Left kidney (tissue), 8 donors: ENCODE results near the gene NEIL3. TPM values are rescaled to one million over a fixed set of nuclear protein-coding genes. Genes with fewer than 3 reads are reported as not detected.

Source experiments
- DNase-seq: peaks from one replicate; pipeline ENCODE4 v3.0.0-alpha.2; 2013
- long read RNA-seq, 8 donors: transcript quantifications; one replicate each; lab custom pipeline, GENCODE V29; 2026
- polyA plus RNA-seq: library from polyadenylated mRNA; unstranded; fragments of 120-200 nt; gene quantifications from one replicate; pipeline ENCODE4 v1.2.1, GENCODE V29; 2013; ENCODE audit not compliant: insufficient read length

NEIL3 gene
- 9.3 TPM for polyA plus RNA-seq
- long read RNA-seq, donor 1, result 0 reads
- long read RNA-seq, donor 2, result 0 reads
- long read RNA-seq, donor 3, partial matches to known transcripts, result 0 of 1 reads
- long read RNA-seq, donor 3, other reads (novel, unspliced or antisense), result 0 of 1 reads
- long read RNA-seq, donor 4, result 0 reads
- long read RNA-seq, donor 5, partial matches to known transcripts, result 0 of 2 reads
- long read RNA-seq, donor 5, other reads (novel, unspliced or antisense), result 0 of 2 reads
- long read RNA-seq, donor 6, partial matches to known transcripts, result 0 of 2 reads
- long read RNA-seq, donor 6, other reads (novel, unspliced or antisense), result 0 of 2 reads
- long read RNA-seq, donor 7, partial matches to known transcripts, result 6 of 8 reads
- long read RNA-seq, donor 7, other reads (novel, unspliced or antisense), result 0 of 8 reads
- long read RNA-seq, donor 8, result 0 reads

DNA sequence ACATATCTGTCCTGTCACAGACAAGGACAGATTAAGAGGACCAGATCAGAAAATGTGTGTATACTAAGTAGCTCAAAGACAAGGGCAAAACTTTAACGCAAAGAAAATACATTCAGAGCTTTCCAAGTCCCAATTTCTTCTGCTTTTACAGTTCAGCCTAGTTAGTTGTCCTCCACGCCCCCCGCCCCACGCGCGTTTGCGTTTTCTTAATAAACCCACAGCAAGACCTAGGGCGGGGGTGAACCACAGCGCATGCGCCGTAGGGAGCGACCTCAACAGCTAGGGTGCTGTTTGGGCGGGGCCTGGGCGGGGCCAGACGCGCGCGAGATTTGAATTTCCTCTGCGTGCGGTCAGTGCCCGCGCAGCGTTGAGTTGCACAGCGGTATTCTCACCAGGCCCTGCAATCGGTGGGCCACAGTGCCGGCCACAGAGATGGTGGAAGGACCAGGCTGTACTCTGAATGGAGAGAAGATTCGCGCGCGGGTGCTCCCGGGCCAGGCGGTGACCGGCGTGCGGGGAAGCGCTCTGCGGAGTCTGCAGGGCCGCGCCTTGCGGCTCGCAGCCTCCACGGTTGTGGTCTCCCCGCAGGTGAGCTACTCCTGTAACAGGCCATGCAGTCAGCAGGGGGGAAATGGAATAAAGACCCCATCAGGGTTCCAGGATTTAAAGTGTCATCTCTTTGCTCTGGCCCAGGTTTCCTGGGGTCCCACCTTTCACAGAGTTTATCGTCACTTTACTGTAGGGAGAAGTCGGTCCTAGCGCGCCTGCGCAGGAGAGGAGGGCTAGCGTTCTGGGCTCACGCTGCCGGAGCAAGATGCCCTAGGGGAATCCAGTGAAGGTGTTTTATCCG lies at the start of gene NEIL3:
NEIL3 (plus strand) TSS at position 353 of the 850 bp plus-strand sequence; CDS start at position 433, 80 bp downstream.
- DNase-seq, result peak; percentile 88

GRCh38 chr4:177263818-177264217 lies 45.9 kb upstream of the NEIL3 start:
- DNase-seq, result no peak

GRCh38 chr4:177264788-177265422 lies 44.8 kb upstream of the NEIL3 start:
- DNase-seq, result no peak

- no peak for DNase-seq
These were observed 43.9 kb upstream of the NEIL3 start for GRCh38 chr4:177265729-177266128.

GRCh38 chr4:177266506-177266905 lies 43.2 kb upstream of the NEIL3 start:
- DNase-seq, result no peak

DNA sequence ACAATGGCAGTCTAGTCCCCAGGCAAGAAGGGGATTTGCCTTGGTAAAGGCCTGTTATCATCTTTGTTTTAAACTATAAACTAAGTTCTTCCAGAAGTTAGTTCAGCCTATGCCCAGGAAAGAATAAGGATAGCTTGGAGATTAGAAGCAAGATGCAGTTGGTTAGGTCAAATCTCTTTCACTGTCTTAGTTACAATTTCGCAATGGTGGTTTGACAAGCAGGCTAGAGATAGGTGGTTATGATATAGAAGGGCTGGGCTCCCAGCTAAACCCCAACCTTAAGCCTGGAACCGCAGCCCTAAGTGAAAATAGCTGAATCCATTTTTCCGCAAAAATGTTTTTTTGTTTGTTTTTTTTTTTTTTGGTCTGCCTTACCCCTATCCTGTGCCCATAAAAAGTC lies 41.8 kb upstream of the NEIL3 start:
- DNase-seq, result no peak

- DNase-seq, result no peak
These were observed 38.6 kb upstream of the NEIL3 start for GRCh38 chr4:177271091-177271490.

DNA sequence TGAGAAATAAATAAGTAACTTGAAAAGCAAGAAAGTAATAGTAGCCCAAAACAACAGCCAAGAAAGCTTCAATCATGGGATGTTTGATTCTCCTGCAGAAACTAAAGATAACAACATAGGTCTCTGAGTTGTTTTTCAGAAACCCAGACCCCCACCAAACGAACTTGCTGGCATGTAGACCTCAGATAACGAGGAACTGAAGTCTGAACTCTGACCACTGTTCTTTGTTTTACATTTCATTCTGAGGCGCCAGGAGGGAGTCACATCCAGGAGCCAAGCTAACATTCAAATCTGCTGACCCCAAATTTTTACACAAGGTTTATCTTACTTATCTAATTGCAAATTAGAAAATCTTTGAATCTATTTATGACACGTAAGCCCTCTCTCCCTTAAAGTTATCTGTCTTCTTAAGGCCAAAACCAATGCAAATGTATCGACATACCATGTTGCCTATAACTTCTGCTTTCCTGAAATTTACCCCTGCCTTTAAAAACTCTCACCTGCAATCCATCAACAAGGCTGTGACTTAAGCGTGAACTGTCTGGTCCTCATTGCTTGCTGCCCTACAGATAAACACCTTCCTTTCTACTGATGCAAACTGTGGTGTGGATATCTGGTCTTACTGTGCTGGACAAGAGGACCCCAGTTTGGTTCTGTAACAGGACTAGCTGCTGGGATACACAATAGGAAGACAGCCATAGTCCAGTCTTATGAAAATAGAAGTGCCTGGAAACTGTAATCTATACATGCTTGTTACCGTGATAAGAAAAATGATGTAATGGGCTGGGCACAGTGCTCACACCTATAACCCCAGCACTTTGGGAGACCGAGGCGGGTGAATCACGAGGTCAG lies 37.5 kb upstream of the NEIL3 start:
- no peak for DNase-seq

DNA sequence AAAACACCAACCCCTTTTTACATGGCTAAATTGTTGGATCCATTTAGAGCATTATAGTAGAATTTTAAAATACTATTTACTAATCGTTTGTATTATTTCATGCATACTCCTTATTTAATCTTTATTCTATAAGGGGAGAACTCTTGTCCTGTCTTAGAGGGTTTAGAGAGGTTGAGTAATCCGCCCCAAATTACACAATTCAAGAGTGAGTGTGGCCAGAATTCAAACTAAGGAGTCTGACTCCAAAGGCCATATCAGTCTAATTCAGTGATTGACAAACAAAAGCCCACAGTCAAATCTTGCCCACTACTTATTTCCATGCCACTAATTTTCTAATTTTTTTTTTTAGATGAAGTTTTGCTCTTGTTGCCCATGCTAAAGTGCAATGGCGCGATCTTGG lies 33.7 kb upstream of the NEIL3 start:
- DNase-seq, result no peak

DNA sequence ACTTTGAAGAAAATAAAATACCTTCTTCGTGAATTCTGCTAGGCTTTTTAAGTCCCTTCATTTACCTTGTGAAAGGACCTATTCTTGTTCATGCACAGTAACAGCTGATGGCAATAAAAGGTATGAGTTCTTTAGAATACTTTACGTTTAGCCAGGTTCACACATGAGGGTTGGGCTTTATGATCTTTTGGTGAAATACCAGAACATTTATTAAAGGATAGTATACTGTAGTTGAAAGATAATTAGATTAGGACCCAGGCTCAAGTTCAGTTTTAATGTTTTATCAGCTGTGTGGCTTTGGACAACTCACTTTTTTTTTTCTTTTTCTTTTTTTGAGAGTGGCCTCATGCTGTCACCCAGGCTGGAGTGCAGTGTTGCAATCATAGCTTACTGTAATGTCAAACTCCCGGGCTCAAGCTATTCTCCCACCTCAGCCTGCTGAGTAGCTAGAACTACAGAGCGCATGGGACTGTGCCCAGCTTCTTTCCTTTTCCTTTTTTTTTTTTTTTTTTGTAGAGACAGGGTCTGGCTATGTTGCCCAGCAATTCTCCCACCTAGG lies 28.2 kb upstream of the NEIL3 start:
- DNase-seq, result no peak

GRCh38 chr4:177282284-177282835 lies 27.3 kb upstream of the NEIL3 start:
- no peak for DNase-seq

DNA sequence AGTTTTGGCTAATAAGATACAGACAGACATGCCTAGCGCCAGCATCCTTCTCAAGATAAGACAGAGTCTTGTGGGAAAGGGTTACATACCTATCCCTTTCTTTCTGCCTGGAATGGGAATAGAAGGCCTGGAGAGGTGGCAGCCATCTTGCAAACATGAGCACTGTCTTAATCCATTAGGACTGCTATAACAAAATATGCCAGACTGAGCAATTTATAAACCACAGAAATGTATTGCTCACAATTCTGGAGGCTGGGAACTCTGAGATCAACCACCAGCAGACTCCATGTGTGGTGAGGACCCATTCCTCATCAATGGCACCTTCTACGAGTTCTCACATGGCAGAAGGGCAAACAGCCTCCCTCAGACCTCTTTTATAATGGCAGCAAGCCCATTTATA lies 26.5 kb upstream of the NEIL3 start:
- no peak for DNase-seq

DNA sequence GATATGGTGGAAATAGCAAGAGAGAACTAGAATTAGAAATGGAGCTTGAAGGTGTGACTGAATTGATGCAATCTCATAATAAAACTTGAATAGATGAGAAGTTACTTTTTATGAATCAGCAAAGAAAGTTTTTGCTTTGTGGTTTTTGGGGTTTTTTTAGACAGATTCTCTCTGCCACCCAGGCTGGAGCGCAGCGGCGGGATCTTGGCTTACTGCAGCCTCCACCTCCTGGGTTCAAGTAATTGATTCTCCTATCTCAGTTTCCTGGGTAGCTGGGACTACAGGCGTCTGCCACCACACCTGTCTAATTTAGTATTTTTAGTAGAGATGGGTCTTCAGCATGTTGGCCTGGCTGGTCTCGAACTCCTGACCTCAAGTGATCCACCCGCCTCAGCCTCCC lies 23.7 kb upstream of the NEIL3 start:
- DNase-seq, result no peak

DNA sequence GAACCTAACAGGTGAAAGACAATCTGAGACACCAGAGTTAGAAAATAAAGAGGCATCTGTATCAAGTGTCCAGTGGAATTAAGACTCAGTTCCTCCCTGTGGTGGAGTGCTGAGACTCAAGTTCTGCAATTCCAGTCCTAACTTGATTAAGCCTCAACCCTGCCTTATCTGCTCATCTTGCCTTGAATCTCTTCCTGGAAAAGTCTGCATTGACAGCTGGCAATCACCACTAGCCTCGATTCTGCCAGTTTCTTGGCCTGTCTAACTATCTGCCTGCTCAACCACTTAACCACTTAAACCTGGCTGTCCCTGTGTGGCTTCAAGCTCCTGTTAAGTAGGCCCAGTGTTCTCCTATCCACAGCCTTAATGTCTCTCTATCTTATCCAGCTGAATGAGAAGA lies 22.4 kb upstream of the NEIL3 start:
- DNase-seq, result no peak

DNA sequence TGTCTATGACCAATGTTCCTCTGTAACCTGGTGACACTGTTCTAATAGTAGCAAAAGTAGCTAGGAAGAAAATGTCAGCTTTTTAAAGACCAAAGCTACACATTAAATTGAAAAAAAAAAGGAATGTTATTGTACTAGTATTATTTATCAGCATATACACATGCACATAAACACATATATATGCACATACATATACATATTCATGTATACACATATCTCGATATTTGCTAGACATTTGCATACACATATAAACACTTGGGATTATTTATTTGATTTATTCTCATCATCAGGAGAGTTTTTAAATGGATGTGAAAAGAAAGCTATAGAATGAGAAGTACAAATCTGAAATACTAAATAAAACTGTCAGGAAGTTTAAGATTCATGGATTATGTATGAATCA lies 21.3 kb upstream of the NEIL3 start:
- no peak for DNase-seq

DNA sequence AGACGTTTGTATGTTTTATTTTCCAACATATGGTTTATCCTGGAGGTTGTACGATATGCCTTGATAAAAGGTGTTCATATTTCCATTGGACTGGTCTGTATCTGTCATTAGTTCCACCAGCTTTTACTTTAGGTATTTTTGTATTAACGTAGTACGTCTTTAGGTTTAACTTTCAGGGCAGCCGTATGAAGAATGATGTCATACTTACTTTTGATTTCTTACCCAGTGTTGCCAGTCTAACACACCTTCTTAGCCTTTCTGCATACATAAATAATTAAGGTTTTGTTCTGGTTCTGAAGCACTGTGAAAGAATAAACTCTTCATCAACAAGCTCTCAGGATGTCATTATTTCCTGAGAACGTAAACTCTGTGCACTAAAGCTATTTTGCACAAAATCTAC lies 18.9 kb upstream of the NEIL3 start:
- no peak for DNase-seq

GRCh38 chr4:177292171-177292570 lies 17.5 kb upstream of the NEIL3 start:
- DNase-seq, result no peak

GRCh38 chr4:177293208-177294033 lies 16.3 kb upstream of the NEIL3 start:
- no peak for DNase-seq

GRCh38 chr4:177297785-177298391 lies 11.8 kb upstream of the NEIL3 start:
- no peak for DNase-seq
